ENCODE results near the gene MOB4.

Gene MOB4

DNA sequence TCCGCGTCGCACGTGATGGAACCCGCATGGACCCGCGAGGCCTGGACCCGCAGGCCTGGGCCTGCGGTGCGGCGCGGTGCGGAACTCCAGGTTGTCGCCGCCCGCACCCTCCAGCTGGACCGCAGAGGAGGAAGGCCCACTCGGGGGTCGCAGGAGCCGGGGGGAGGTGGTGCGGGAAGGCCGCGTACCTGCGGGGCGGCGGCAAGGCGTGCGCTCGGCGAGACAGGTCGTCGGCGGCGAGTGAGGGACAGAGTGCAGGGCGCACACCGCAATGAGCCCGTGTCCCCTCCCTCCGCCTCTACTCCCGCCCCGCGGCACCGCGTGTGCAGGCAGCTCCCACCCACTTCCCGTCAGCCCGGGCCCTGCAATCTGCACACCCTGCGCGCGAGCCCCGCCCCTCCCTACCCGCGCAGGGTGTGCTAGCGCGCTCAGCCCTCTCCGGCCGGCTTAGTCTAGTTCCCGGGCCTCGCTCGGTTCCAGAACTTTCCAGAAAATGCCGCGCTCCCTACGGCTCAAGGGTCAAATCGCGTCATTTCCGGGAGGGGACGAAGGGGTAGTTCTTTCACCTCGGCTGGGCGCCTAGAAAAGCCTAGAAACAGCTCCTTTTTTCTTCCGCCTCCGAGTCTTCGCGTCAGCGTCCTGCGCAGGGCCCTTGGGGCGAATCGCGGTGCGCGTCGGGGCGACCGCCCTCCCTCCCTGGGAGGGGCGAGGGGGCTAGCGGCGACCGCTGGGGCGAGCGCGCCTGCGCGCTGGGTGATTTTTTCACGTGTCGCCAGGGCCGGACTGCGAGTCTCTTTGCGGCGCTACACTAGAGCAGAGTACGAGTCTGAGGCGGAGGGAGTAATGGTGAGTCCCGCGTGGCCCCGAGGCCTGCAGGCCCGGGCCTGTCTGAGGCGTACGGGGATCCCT lies 16.0 kb upstream of the MOB4 start, which contains the start of the genes HSPD1 and HSPE1:
TSS of gene HSPD1 (minus strand) at position 247 of the 909 bp plus-strand sequence. CDS start 992 bp downstream, outside the sequence.
TSS of gene HSPE1 (plus strand) at position 786 of the 909 bp plus-strand sequence. CDS start at position 844, 58 bp downstream.
- peak; percentile 96 for DNase-seq (ENCODE audit: low spot score)
- TF ChIP-seq, protein P1, sequence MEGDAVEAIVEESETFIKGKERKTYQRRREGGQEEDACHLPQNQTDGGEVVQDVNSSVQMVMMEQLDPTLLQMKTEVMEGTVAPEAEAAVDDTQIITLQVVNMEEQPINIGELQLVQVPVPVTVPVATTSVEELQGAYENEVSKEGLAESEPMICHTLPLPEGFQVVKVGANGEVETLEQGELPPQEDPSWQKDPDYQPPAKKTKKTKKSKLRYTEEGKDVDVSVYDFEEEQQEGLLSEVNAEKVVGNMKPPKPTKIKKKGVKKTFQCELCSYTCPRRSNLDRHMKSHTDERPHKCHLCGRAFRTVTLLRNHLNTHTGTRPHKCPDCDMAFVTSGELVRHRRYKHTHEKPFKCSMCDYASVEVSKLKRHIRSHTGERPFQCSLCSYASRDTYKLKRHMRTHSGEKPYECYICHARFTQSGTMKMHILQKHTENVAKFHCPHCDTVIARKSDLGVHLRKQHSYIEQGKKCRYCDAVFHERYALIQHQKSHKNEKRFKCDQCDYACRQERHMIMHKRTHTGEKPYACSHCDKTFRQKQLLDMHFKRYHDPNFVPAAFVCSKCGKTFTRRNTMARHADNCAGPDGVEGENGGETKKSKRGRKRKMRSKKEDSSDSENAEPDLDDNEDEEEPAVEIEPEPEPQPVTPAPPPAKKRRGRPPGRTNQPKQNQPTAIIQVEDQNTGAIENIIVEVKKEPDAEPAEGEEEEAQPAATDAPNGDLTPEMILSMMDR (conservative IDR thresholded peaks at IDR 0.05; ENCODE audit: low read depth): no peak
- H3K27ac ChIP-seq: peak within 1 kb of the TSS; percentile 97
- CTCF ChIA-PET: interaction anchor here (0.6 to 0.7 kb wide), 2 partner anchors 39 to 96 kb away, joined by 3 read pairs; no protein-coding TSS in a partner anchor
- POLR2A ChIA-PET (ENCODE audit: low non-redundant PET): interaction anchor here (0.5 to 1.0 kb wide), 4 partner anchors 14 to 281 kb away, joined by 3 to 10 read pairs (median 4); partner anchors contain the start of gene MOB4

DNA sequence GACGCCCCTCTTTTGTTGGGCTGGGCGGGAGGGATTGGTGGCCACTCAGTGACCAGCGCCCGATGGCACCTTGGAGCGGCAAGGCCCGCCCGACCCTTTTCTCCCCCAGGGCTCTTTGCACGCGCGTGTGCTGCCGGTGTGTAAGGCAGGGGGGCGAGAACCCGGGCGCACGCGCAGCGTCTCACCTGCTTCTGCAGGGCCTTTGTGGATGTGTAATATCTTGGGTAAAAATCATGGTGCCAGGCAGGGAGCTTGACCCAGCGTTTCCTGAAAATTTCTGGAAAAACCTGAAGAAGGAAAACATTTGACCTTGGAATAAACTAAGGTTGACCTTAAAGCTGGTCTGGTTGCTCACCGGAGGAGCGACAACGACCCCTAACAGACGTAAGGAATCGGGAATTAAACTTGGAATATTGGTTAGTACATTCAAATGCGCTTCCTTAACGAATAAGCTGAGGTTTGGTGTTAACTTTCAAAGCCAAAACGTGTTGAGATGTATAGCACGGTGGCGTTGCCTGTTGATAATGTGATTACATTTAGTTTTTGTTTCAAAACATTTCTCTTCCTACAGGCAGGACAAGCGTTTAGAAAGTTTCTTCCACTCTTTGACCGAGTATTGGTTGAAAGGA lies 15.2 kb upstream of the MOB4 start:
- CTCF ChIA-PET: interaction anchor here (0.7 to 1.1 kb wide), 2 partner anchors 40 to 95 kb away, joined by 3 read pairs; no protein-coding TSS in a partner anchor
- TF ChIP-seq, protein P1 (conservative IDR thresholded peaks at IDR 0.05; ENCODE audit: low read depth): no peak
- POLR2A ChIA-PET (ENCODE audit: low non-redundant PET): interaction anchor here (0.5 to 2.0 kb wide), 2 partner anchors 15 to 281 kb away, joined by 3 to 7 read pairs; partner anchors contain the start of gene MOB4
- peak; percentile 30 for DNase-seq (ENCODE audit: low spot score)
- H3K27ac ChIP-seq: peak overlapping the region; percentile 97

DNA sequence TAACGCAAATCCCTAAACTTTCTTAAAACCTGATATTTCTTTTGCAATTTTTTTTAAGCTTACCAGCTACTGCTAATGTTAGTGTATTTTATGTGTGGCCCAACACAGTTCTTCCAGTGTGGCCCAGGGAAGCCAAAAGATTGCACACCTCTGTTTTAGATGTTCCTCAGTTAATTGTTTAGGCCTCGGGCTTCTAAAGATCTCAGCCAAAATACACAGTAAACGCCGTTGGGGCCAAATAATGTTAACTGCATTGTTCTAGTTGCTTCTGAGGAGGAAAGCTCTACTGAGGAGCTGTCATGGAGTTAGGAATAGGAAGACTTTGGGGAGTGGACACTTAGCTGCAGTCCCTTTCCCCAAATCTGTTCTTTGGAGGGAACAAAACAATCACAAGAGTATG lies 13.7 kb upstream of the MOB4 start:
- CTCF ChIA-PET: no interaction called here
- POLR2A ChIA-PET (ENCODE audit: low non-redundant PET): interaction anchor here (2.0 kb wide), 1 partner anchor 14 kb away, joined by 7 read pairs; the partner anchor contains the start of gene MOB4
- TF ChIP-seq, protein P1 (conservative IDR thresholded peaks at IDR 0.05; ENCODE audit: low read depth): no peak
- no peak for DNase-seq (ENCODE audit: low spot score)
- H3K27ac ChIP-seq: no peak overlapping the region

DNA sequence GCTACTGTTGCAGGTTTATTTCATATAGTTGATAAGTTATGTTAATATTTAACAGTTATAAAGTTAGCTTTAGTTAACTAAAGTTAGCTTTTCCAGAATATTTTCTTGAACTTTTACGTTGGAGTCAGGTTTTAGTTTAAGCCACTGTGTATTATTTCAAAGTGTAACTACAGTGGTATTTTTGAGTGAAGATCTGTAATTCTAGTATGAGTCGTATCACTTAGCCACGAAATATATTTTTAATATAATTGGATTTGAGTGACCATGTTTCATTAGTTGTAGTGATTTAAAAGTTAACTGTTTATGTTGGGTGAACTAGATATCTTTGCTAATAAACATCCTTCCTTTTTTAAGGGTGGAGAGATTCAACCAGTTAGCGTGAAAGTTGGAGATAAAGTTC lies 13.2 kb upstream of the MOB4 start:
- no peak for DNase-seq (ENCODE audit: low spot score)
- POLR2A ChIA-PET (ENCODE audit: low non-redundant PET): interaction anchor here (2.0 kb wide), 1 partner anchor 13 kb away, joined by 7 read pairs; the partner anchor contains the start of gene MOB4
- CTCF ChIA-PET: no interaction called here
- TF ChIP-seq, protein P1 (conservative IDR thresholded peaks at IDR 0.05; ENCODE audit: low read depth): no peak
- H3K27ac ChIP-seq: no peak overlapping the region

DNA sequence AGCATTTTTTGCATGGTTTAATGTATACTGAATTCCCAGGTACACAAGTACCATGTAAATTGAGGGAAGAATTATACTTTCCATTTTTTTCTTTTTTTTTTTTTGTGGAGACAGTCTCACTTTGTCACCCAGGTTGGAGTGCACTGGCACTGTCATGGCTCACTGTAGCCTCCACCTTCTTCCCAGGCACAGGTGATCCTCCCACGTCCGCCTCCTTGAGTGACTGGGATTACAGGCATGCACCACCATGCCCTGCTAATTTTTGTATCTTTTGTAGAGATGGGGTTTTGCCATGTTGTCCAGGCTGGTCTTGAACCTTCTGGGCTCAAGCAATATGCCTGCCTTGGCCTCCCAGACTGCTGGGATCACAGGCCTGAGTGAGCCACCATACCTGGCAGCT lies 11.9 kb upstream of the MOB4 start:
- TF ChIP-seq, protein P1 (conservative IDR thresholded peaks at IDR 0.05; ENCODE audit: low read depth): no peak
- ChIA-PET POLR2A (ENCODE audit: low non-redundant PET) (no interaction called here), CTCF (no interaction called here)
- H3K27ac ChIP-seq: no peak overlapping the region
- no peak for DNase-seq (ENCODE audit: low spot score)

DNA sequence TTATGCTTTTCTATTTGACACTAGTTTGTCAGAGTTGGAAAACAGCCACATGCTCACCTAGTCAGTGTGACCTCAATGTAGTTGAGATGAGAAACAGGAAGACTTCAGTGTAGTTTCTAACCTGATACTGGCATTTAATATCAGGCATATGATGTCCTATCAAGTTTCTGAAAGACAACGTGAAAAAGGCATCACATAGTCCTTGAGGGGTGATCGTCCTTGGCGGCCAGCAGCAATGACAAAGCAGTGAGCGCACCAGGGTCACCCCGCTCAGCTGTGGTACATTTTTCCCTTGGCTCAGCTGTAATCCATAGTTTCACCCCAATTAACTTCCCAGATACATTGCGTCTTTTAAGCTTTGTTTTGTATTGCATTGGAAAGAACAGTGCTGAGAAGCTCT lies 11.4 kb upstream of the MOB4 start:
- TF ChIP-seq, protein P1 (conservative IDR thresholded peaks at IDR 0.05; ENCODE audit: low read depth): no peak
- ChIA-PET CTCF (no interaction called here), POLR2A (ENCODE audit: low non-redundant PET) (no interaction called here)
- DNase-seq (ENCODE audit: low spot score): no peak
- no peak overlapping the region for H3K27ac ChIP-seq

All from RWPE1 (cell line).